ENCODE data around the gene BCAS3.

DNA sequence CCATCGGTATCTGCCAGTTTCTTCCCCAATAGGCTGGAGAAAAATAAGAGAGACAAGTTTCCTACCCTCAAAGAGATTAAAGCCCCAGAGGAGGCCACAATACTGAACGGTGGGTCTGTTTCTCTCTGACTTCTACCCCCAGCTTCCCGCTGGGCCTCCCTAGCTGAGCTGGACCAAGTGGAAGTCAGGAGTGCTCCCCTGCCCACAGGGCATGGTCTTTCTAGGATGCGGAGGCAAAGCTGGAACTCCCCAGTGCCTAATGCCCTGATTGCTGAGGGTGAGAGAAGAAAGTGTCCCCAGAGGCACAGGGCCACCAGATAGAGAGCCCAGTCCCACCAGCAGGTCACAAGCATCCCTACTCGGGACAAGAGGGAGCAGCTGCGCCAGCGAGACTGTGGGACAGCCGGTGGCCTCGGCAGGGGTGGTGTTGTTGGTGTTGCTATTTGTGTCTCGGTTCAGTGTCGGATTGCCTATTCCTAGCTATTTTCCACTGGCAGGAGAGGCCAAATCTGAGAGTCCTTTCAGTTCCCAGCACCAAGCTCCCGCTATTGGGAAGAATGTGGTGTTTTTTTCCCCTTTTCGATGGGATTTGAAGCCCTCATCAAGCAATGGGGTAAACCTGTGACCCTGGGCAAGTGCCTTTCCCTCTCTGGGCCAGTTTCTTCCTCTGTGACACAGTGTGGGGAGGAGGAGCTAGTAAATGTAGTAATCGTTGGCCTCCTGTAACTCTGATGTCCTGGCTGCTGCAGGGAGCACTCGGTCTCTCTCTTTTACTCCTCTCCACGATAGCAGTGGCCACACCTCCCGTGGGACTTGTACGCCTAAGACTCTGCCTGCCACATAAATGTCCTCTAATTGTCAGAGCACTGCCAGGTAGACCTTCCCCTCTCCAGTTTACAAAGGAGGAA is 699.5 kb downstream of the BCAS3 start:
- TF ChIP-seq, protein P1, sequence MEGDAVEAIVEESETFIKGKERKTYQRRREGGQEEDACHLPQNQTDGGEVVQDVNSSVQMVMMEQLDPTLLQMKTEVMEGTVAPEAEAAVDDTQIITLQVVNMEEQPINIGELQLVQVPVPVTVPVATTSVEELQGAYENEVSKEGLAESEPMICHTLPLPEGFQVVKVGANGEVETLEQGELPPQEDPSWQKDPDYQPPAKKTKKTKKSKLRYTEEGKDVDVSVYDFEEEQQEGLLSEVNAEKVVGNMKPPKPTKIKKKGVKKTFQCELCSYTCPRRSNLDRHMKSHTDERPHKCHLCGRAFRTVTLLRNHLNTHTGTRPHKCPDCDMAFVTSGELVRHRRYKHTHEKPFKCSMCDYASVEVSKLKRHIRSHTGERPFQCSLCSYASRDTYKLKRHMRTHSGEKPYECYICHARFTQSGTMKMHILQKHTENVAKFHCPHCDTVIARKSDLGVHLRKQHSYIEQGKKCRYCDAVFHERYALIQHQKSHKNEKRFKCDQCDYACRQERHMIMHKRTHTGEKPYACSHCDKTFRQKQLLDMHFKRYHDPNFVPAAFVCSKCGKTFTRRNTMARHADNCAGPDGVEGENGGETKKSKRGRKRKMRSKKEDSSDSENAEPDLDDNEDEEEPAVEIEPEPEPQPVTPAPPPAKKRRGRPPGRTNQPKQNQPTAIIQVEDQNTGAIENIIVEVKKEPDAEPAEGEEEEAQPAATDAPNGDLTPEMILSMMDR (IDR thresholded peaks at IDR 0.05) = no peak
- TF ChIP-seq ZFX (IDR thresholded peaks at IDR 0.05; ENCODE audit: borderline replicate concordance) = no peak
